WTC11 (cell line): ENCODE measurements around the gene OLFM1. TPM values are rescaled to one million over a fixed set of nuclear protein-coding genes. Genes with fewer than 3 reads are reported as not detected.

Source experiments
- AR ChIP-seq: fragments of 250-450 bp; sonication (Bioruptor Pico); IDR thresholded peaks from 2 replicates; pipeline ENCODE4 v1.9.0; 2021; ENCODE audit warnings: mild to moderate bottlenecking
- CDX4 ChIP-seq: fragments of 250-450 bp; sonication (Bioruptor Pico); IDR thresholded peaks from 2 replicates; pipeline ENCODE4 v1.9.0; 2021; ENCODE audit warnings: moderate library complexity, mild to moderate bottlenecking, inconsistent platforms, borderline replicate concordance
- CTCF ChIP-seq: fragments of 200-600 bp; IDR thresholded peaks from 2 replicates; pipeline ENCODE4 v1.8.0; 2022; ENCODE audit warnings: antibody characterized with exemption
- GRHL2 ChIP-seq: fragments of 250-450 bp; sonication (Bioruptor Pico); IDR thresholded peaks from 2 replicates; pipeline ENCODE4 v1.8.0; 2022; ENCODE audit warnings: mild to moderate bottlenecking, moderate library complexity; ENCODE audit not compliant: insufficient replicate concordance, severe bottlenecking
- GTF2I ChIP-seq: fragments of 250-450 bp; sonication (Bioruptor Pico); conservative IDR thresholded peaks from 2 replicates; pipeline ENCODE4 v1.4.0; 2021; ENCODE audit warnings: mild to moderate bottlenecking
- HMGA2 ChIP-seq: fragments of 250-450 bp; sonication (Bioruptor Pico); IDR thresholded peaks from 2 replicates; pipeline ENCODE4 v1.4.0; 2021; ENCODE audit warnings: mild to moderate bottlenecking, moderate library complexity
- JAZF1 ChIP-seq: fragments of 250-450 bp; sonication (Bioruptor Pico); IDR thresholded peaks from 2 replicates; pipeline ENCODE4 v1.9.0; 2021; ENCODE audit warnings: moderate library complexity, mild to moderate bottlenecking, inconsistent platforms
- MLX ChIP-seq: sonication (generic); formaldehyde crosslinking; IDR thresholded peaks from 2 replicates; pipeline ENCODE4 v1.8.1; 2023; ENCODE audit warnings: mild to moderate bottlenecking, missing genetic modification reagents, moderate library complexity
- MXD4 ChIP-seq: fragments of 250-450 bp; sonication (Bioruptor Pico); IDR thresholded peaks from 2 replicates; pipeline ENCODE4 v1.8.0; 2021; ENCODE audit warnings: mild to moderate bottlenecking, moderate library complexity, borderline replicate concordance
- MYBL2 ChIP-seq: sonication (generic); formaldehyde crosslinking; IDR thresholded peaks from 2 replicates; pipeline ENCODE4 v1.8.1; 2023; ENCODE audit warnings: mild to moderate bottlenecking, moderate library complexity, missing genetic modification reagents
- OVOL2 ChIP-seq: fragments of 250-450 bp; sonication (Bioruptor Pico); IDR thresholded peaks from 2 replicates; pipeline ENCODE4 v1.9.0; 2021; ENCODE audit warnings: mild to moderate bottlenecking, borderline replicate concordance
- PRDM15 ChIP-seq: sonication (generic); formaldehyde crosslinking; IDR thresholded peaks from 2 replicates; pipeline ENCODE4 v1.8.0; 2022; ENCODE audit warnings: missing genetic modification reagents
- PRRX2 ChIP-seq: fragments of 250-450 bp; sonication (Bioruptor Pico); IDR thresholded peaks from 2 replicates; pipeline ENCODE4 v1.8.0; 2021; ENCODE audit warnings: mild to moderate bottlenecking
- SOX15 ChIP-seq: fragments of 250-450 bp; sonication (Bioruptor Pico); IDR thresholded peaks from 2 replicates; pipeline ENCODE4 v1.9.0; 2021; ENCODE audit warnings: mild to moderate bottlenecking
- USF1 ChIP-seq: sonication (generic); formaldehyde crosslinking; IDR thresholded peaks from 2 replicates; pipeline ENCODE4 v1.8.0; 2022; ENCODE audit warnings: mild to moderate bottlenecking, missing genetic modification reagents
- ZNF138 ChIP-seq: sonication (generic); formaldehyde crosslinking; conservative IDR thresholded peaks from 2 replicates; pipeline ENCODE4 v1.8.1; 2022; ENCODE audit warnings: mild to moderate bottlenecking, moderate library complexity, missing genetic modification reagents
- ZNF317 ChIP-seq: sonication (generic); formaldehyde crosslinking; IDR thresholded peaks from 2 replicates; pipeline ENCODE4 v1.8.1; 2023; ENCODE audit warnings: low read depth, mild to moderate bottlenecking, moderate library complexity, missing genetic modification reagents, borderline replicate concordance
- ZNF425 ChIP-seq: fragments of 250-450 bp; sonication (Bioruptor Pico); conservative IDR thresholded peaks from 2 replicates; pipeline ENCODE4 v1.9.0; 2021; ENCODE audit warnings: mild to moderate bottlenecking
- ZNF671 ChIP-seq: fragments of 250-450 bp; sonication (Bioruptor Pico); IDR thresholded peaks from 2 replicates; pipeline ENCODE4 v1.8.0; 2021; ENCODE audit warnings: mild to moderate bottlenecking
- total RNA-seq: library from RNA; stranded (reverse); gene quantifications from 3 replicates; pipeline ENCODE4 v1.2.3, GENCODE V29; 2021

Gene OLFM1
- total RNA-seq, 1 experiment from 2014 or later, result 37.6 TPM

GRCh38 chr9:135156525-135157510 lies 69.3 kb downstream of the OLFM1 start (continued):
- TF ChIP-seq PRDM15 (CRISPR knock-in tag) (no peak), MLX (CRISPR knock-in tag) (no peak), SOX15 (CRISPR knock-in tag) (no peak), ZNF138 (peak; percentile 76; the same call in 1 of the 2 replicates), PRRX2 (CRISPR knock-in tag) (no peak), MYBL2 (CRISPR knock-in tag) (no peak), AR (CRISPR knock-in tag) (no peak), JAZF1 (CRISPR knock-in tag) (no peak), HMGA2 (no peak), ZNF425 (CRISPR knock-in tag) (no peak), CTCF (no peak), USF1 (CRISPR knock-in tag) (peak; percentile 77), MXD4 (no peak), ZNF317 (CRISPR knock-in tag) (peak; percentile 74), GTF2I (CRISPR knock-in tag) (no peak), GRHL2 (no peak), ZNF671 (no peak), CDX4 (no peak), OVOL2 (no peak)
